Right lobe of liver (tissue), 6 donors: Measurements from ENCODE around the gene TSG101. TPM values are rescaled to one million over a fixed set of nuclear protein-coding genes. Genes with fewer than 3 reads are reported as not detected.

Experiments
- ATAC-seq, 4 donors: fragments of 200-7000 bp; cut with Tn5 transposase; one replicate each; pipeline ENCODE4 v1.9.1; 2020; ENCODE audit warnings: mild to moderate bottlenecking in 4 of 4, moderate library complexity in 4 of 4
- DNase-seq, 3 donors: peaks; one replicate each; pipeline ENCODE4 v3.0.0-alpha.2; 2020
- H3K27ac ChIP-seq, 3 donors: fragments of 200-600 bp; one replicate each; pipeline ENCODE4 v1.8.0; 2022
- H3K27me3 ChIP-seq, 2 donors: fragments of 200-600 bp; one replicate each; pipeline ENCODE4 v1.8.0; 2022
- H3K36me3 ChIP-seq, 4 donors: fragments of 200-600 bp; sonication (generic) in 1 of 4; one replicate each; pipeline versions ENCODE4 v1.5.1 to v1.8.0; 2017 to 2022; ENCODE audit warnings: control low read depth in 1 of 4
- H3K4me1 ChIP-seq, 4 donors: fragments of 200-600 bp; sonication (generic) in 1 of 4; one replicate each; pipeline versions ENCODE4 v1.5.1 to v1.8.0; 2017 to 2022; ENCODE audit warnings: control low read depth in 1 of 4
- H3K4me3 ChIP-seq, 3 donors: fragments of 200-600 bp; one replicate each; pipeline ENCODE4 v1.8.0; 2022
- H3K9me3 ChIP-seq, 4 donors: fragments of 200-600 bp; sonication (generic) in 1 of 4; one replicate each; pipeline versions ENCODE4 v1.5.1 to v1.8.0; 2017 to 2022; ENCODE audit warnings: control low read depth in 1 of 4
- CTCF ChIP-seq, 4 donors: fragments of 200-600 bp in 3 of 4; fragments of 450-650 bp in 1 of 4; IDR thresholded peaks; one replicate each; pipeline versions ENCODE4 v1.5.1 to v1.8.0; 2016 to 2022; ENCODE audit warnings: antibody characterized with exemption in 4 of 4, mild to moderate bottlenecking in 2 of 4
- POLR2A ChIP-seq: fragments of 450-650 bp; IDR thresholded peaks from one replicate; pipeline ENCODE4 v1.6.1; 2017; ENCODE audit warnings: antibody characterized with exemption, mild to moderate bottlenecking
- WGBS: methylation state at CpG from one replicate; pipeline ENCODE4 v1.1.6; 2018; ENCODE audit warnings: low coverage, low lambda C conversion rate; ENCODE audit not compliant: insufficient coverage; ENCODE audit errors: missing lambda C conversion rate; 5-methylcytosine and 5-hydroxymethylcytosine counted together
- intact Hi-C, 2 donors: fragments of 100-400 bp; cut with DNase I; formaldehyde crosslinking; loops; one replicate each; pipeline versions ENCODE4 v1.11.2 to v1.14.1; 2022
- total RNA-seq, 6 experiments: library from RNA; depleted of rRNA in 2 of 6; stranded (reverse); fragments of >200 nt in 2 of 6; fragmentation: NEBNext Ultra II Directional in 3 of 6; extraction: Animal tissue kit (Norgen Biotek cat#: 25700) in 3 of 6; gene quantifications; one replicate each; pipeline versions ENCODE4 v1.1.0 to v1.2.4, GENCODE V29; 2016 to 2023
- donor health status: DM: no; HTN: yes; CAD: no.
- donor health status: DM: no; HTN: no; CAD: no.
- donor health status: DM: no; HTN: no; CAD: no.
- donor health status: DM: no; HTN: yes; CAD: no.
- donor health status: DM: no; HTN: yes; CAD: no.

Gene TSG101
- total RNA-seq, 6 experiments from 2014 or later, result 15.8 to 68.0 (median 25.7) TPM

- no peaks in the 10 kb centered on the region for H3K27me3 ChIP-seq
- DNase-seq, result no peak
- ATAC-seq, result no peak
- H3K4me3 ChIP-seq, result no peak overlapping the region
- WGBS, result 83% methylated on average over 3 of the region's 3 CpGs
- TF ChIP-seq POLR2A, result no peak
- TF ChIP-seq CTCF (IDR thresholded peaks at IDR 0.05), result no peak
- intact Hi-C loops, result no loop called here
- H3K36me3 ChIP-seq, result no peaks in the 10 kb centered on the region
- H3K9me3 ChIP-seq, result no peaks in the 10 kb centered on the region
- no peak overlapping the region for H3K27ac ChIP-seq
- no peaks in the 10 kb centered on the region for H3K4me1 ChIP-seq
Measured at GRCh38 chr11:18449251-18449650, 77.5 kb downstream of the TSG101 start.

GRCh38 chr11:18438691-18439090, 88.1 kb downstream of the TSG101 start:
- no peak overlapping the region for H3K4me3 ChIP-seq
- H3K9me3 ChIP-seq, result no peaks in the 10 kb centered on the region
- DNase-seq, result no peak
- H3K4me1 ChIP-seq, result no peaks in the 10 kb centered on the region
- 61% methylated on average over 2 of the region's 2 CpGs for WGBS
- H3K27me3 ChIP-seq, result no peaks in the 10 kb centered on the region
- no peak for TF ChIP-seq CTCF (IDR thresholded peaks at IDR 0.05)
- TF ChIP-seq POLR2A, result no peak
- intact Hi-C loops, result no loop called here
- H3K27ac ChIP-seq, result no peak overlapping the region
- ATAC-seq, result no peak
- no peaks in the 10 kb centered on the region for H3K36me3 ChIP-seq

Other genes starting within 250 kb of the TSG101 start
- gene HPS5, start 204.8 kb downstream of the TSG101 start, total RNA-seq, result 10 to 100 TPM; 20.2 to 87.0 (median 41.7) TPM
- gene GTF2H1, start 204.4 kb downstream of the TSG101 start, total RNA-seq, result 10 to 100 TPM; 13.3 to 30.7 (median 19.7) TPM
- 100 to 1,000 TPM; 227 to 866 (median 656) TPM for gene LDHA, start 132.4 kb downstream of the TSG101 start, total RNA-seq
- 1 to 10 TPM in 2 of 6 experiments, under 1 TPM in 1, not detected in 3; 0.61 to 1.6 (median 1.5) TPM for gene LDHC, start 114.6 kb downstream of the TSG101 start, total RNA-seq
- not detected for gene LDHAL6A, start 71.1 kb downstream of the TSG101 start, total RNA-seq
- 10 to 100 TPM in 2 of 6 experiments, 1 to 10 TPM in 4; 9.5 to 18.1 (median 9.9) TPM for gene UEVLD, start 61.8 kb upstream of the TSG101 start, total RNA-seq
- gene MISFA, start 72.8 kb upstream of the TSG101 start, total RNA-seq, result 1 to 10 TPM in 3 of 6 experiments, under 1 TPM in 1, not detected in 2; 0.83 to 2.2 (median 1.4) TPM
- 10 to 100 TPM in 1 of 6 experiments, 1 to 10 TPM in 5; 6.3 to 14.7 (median 8.4) TPM for gene SPTY2D1, start 107.4 kb upstream of the TSG101 start, total RNA-seq
- gene TMEM86A, start 171.8 kb upstream of the TSG101 start, total RNA-seq, result 1 to 10 TPM; 2.0 to 4.9 (median 3.8) TPM
- gene IGSF22, start 199.2 kb upstream of the TSG101 start, total RNA-seq, result under 1 TPM in 3 of 6 experiments, not detected in 3; 0.04 to 0.32 (median 0.12) TPM